Measurements from ENCODE around the gene SNX13. TPM values are rescaled to one million over a fixed set of nuclear protein-coding genes. Genes with fewer than 3 reads are reported as not detected.

Gene SNX13
- total and polyA plus RNA-seq, 2 experiments from 2014 or later, result 7.5 to 42.7 TPM

DNA sequence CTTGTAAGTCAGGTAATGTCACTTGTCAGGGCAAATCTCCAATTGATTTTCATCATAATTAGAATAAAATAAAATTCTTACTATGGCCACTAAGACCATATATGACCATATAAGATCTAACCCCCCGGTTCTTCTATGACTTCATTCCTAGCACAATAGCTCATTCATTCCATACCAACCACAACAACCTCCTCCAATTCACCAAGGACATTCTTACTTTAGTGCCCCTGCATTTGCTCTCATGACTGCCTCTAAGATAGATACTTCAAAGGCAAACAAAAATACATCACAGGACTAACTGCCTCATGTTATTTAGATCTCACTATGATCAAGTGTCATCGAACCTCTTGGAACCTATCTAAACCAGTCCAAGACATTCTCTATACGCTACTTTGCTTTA, 90.8 kb downstream of the SNX13 start (continued):
- TF ChIP-seq, protein P1, sequence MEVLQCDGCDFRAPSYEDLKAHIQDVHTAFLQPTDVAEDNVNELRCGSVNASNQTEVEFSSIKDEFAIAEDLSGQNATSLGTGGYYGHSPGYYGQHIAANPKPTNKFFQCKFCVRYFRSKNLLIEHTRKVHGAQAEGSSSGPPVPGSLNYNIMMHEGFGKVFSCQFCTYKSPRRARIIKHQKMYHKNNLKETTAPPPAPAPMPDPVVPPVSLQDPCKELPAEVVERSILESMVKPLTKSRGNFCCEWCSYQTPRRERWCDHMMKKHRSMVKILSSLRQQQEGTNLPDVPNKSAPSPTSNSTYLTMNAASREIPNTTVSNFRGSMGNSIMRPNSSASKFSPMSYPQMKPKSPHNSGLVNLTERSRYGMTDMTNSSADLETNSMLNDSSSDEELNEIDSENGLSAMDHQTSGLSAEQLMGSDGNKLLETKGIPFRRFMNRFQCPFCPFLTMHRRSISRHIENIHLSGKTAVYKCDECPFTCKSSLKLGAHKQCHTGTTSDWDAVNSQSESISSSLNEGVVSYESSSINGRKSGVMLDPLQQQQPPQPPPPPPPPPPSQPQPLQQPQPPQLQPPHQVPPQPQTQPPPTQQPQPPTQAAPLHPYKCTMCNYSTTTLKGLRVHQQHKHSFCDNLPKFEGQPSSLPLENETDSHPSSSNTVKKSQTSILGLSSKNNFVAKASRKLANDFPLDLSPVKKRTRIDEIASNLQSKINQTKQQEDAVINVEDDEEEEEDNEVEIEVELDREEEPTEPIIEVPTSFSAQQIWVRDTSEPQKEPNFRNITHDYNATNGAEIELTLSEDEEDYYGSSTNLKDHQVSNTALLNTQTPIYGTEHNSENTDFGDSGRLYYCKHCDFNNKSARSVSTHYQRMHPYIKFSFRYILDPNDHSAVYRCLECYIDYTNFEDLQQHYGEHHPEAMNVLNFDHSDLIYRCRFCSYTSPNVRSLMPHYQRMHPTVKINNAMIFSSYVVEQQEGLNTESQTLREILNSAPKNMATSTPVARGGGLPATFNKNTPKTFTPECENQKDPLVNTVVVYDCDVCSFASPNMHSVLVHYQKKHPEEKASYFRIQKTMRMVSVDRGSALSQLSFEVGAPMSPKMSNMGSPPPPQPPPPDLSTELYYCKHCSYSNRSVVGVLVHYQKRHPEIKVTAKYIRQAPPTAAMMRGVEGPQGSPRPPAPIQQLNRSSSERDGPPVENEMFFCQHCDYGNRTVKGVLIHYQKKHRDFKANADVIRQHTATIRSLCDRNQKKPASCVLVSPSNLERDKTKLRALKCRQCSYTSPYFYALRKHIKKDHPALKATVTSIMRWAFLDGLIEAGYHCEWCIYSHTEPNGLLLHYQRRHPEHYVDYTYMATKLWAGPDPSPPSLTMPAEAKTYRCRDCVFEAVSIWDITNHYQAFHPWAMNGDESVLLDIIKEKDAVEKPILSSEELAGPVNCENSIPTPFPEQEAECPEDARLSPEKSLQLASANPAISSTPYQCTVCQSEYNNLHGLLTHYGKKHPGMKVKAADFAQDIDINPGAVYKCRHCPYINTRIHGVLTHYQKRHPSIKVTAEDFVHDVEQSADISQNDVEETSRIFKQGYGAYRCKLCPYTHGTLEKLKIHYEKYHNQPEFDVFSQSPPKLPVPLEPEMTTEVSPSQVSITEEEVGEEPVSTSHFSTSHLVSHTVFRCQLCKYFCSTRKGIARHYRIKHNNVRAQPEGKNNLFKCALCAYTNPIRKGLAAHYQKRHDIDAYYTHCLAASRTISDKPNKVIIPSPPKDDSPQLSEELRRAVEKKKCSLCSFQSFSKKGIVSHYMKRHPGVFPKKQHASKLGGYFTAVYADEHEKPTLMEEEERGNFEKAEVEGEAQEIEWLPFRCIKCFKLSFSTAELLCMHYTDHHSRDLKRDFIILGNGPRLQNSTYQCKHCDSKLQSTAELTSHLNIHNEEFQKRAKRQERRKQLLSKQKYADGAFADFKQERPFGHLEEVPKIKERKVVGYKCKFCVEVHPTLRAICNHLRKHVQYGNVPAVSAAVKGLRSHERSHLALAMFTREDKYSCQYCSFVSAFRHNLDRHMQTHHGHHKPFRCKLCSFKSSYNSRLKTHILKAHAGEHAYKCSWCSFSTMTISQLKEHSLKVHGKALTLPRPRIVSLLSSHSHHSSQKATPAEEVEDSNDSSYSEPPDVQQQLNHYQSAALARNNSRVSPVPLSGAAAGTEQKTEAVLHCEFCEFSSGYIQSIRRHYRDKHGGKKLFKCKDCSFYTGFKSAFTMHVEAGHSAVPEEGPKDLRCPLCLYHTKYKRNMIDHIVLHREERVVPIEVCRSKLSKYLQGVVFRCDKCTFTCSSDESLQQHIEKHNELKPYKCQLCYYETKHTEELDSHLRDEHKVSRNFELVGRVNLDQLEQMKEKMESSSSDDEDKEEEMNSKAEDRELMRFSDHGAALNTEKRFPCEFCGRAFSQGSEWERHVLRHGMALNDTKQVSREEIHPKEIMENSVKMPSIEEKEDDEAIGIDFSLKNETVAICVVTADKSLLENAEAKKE (CRISPR knock-in tag; IDR thresholded peaks at IDR 0.05), result no peak
- TF ChIP-seq EZH2 (IDR thresholded peaks at IDR 0.05; ENCODE audit: low read depth, unreplicated experiment) (no peak), NANOG (IDR thresholded peaks at IDR 0.05; ENCODE audit: borderline replicate concordance) (no peak), ZNF331 (CRISPR knock-in tag; IDR thresholded peaks at IDR 0.05; ENCODE audit: low read depth) (no peak), EZH2phosphoT487 (IDR thresholded peaks at IDR 0.05; ENCODE audit: unreplicated experiment) (no peak), ZNF114 (CRISPR knock-in tag; IDR thresholded peaks at IDR 0.05) (no peak)

DNA sequence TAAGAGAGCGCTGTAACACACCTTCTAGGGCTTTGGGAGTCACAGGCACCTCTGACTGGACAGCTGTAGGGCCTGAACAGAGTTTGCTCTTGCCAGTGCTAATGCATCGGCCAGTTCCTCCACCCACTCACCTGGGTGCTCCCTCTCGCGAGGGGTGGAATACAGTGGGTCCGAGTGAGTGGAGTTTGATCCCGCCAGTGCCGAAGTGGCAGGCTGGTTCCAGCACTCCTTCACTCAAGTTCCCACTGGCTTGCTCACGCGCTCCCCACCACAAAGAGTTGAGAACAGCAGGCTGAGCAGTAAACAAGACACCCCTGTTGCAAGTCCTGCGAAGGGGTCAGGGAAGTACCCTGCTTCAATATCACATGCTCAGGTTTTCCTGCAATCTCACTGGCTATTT, 91.8 kb downstream of the SNX13 start:
- Mint-ChIP-seq H3K27ac (0 out of 2 replicates have a peak overlapping the region, but pooled peaks have one; percentile 49), H3K4me3 (no peak overlapping the region), H3K4me1 (peaks cover 5% of the 10 kb centered on the region; the same call in 1 of the 3 replicates), H3K9me3 (no peaks in the 10 kb centered on the region; the same call in 2 of the 3 replicates), H3K36me3 (ENCODE audit: low read depth) (peaks cover 9% of the 10 kb centered on the region; the same call in 2 of the 3 replicates), H3K27me3 (ENCODE audit: insufficient read depth, low read depth, poor library complexity) (no peaks in the 10 kb centered on the region)
- Histone ChIP-seq H3K36me3 (ENCODE audit: insufficient read depth) (no peaks in the 10 kb centered on the region), H3F3A (replicated peaks; ENCODE audit: low read depth) (no peaks in the 10 kb centered on the region), H3K4me2 (no peak overlapping the region), H4K20me1 (replicated peaks; ENCODE audit: insufficient read depth) (no peaks in the 10 kb centered on the region), H3K9me2 (ENCODE audit: insufficient read depth) (no peaks in the 10 kb centered on the region), H3K4me3 (no peak overlapping the region), H3K27me3 (ENCODE audit: insufficient read depth) (no peaks in the 10 kb centered on the region), H3K27ac (ENCODE audit: low read depth) (no peak overlapping the region), H2AFZ (no peak overlapping the region), H3K4me1 (ENCODE audit: insufficient read depth) (peaks cover 6% of the 10 kb centered on the region; the same call in 1 of the 2 replicates), H3K79me2 (replicated peaks; ENCODE audit: insufficient read depth) (no peaks in the 10 kb centered on the region)
- peak; percentile 45 for ATAC-seq
- no peak for DNase-seq (ENCODE audit: low spot score)
- no peak for TF ChIP-seq ZNF114 (CRISPR knock-in tag; IDR thresholded peaks at IDR 0.05)
- TF ChIP-seq ZNF331 (CRISPR knock-in tag; IDR thresholded peaks at IDR 0.05; ENCODE audit: low read depth), result no peak
- TF ChIP-seq POLR2AphosphoS5 (IDR thresholded peaks at IDR 0.05; ENCODE audit: low read depth), result no peak
- TF ChIP-seq, protein P2, sequence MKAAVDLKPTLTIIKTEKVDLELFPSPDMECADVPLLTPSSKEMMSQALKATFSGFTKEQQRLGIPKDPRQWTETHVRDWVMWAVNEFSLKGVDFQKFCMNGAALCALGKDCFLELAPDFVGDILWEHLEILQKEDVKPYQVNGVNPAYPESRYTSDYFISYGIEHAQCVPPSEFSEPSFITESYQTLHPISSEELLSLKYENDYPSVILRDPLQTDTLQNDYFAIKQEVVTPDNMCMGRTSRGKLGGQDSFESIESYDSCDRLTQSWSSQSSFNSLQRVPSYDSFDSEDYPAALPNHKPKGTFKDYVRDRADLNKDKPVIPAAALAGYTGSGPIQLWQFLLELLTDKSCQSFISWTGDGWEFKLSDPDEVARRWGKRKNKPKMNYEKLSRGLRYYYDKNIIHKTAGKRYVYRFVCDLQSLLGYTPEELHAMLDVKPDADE (IDR thresholded peaks at IDR 0.05), result no peak

Data from GM23338 (cell line).